SK-N-SH (cell line): ENCODE measurements around the gene CEACAM19. TPM values are rescaled to one million over a fixed set of nuclear protein-coding genes. Genes with fewer than 3 reads are reported as not detected.

ENCODE experiments used
- CTCF ChIA-PET: fragments of 300-600, 350-600 bp; formaldehyde crosslinking; extraction: SDS; loops from one replicate; lab custom pipeline; 2021; lab: Yijun Ruan, JAX
- POLR2A ChIA-PET: fragments of 350-600 bp; sonication (Branson Sonifier 250); formaldehyde crosslinking; extraction: SDS; loops from one replicate; lab custom pipeline; 2020; ENCODE audit warnings: antibody characterized with exemption, inconsistent platforms; lab: Yijun Ruan, JAX
- DNase-seq: peaks from one replicate; pipeline ENCODE4 v3.0.0; 2012
- H2AFZ ChIP-seq: fragments of 200-600 bp; sonication (generic); 2 replicates; pipeline ENCODE4 v1.8.1; 2016; ENCODE audit warnings: antibody characterized with exemption, mild to moderate bottlenecking, low read depth
- H3F3A ChIP-seq: fragments of 200-600 bp; sonication (generic); replicated peaks from 2 replicates; pipeline ENCODE3; 2016; ENCODE audit warnings: antibody characterized with exemption, mild to moderate bottlenecking; ENCODE audit not compliant: insufficient read depth
- H3K27ac ChIP-seq, 2 experiments: fragments of 200-500 bp in 1 of 2; fragments of 200-600 bp in 1 of 2; sonication (Bioruptor generic) in 1 of 2; sonication (generic), shearing (Covaris generic) in 1 of 2; 2 replicates each; pipeline versions ENCODE4 v1.5.1 to v1.6.1; 2014 to 2016; ENCODE audit warnings: low read depth in 2 of 2, inconsistent platforms in 1 of 2, low read length in 1 of 2, mild to moderate bottlenecking in 1 of 2, mixed read lengths in 1 of 2
- H3K27me3 ChIP-seq: fragments of 200-600 bp; sonication (generic), shearing (Covaris generic); 2 replicates; pipeline ENCODE4 v1.6.1; 2016; ENCODE audit warnings: mixed run types; ENCODE audit not compliant: insufficient read depth
- H3K36me3 ChIP-seq, 2 experiments: fragments of 200-500 bp in 1 of 2; fragments of 200-600 bp in 1 of 2; sonication (Bioruptor generic) in 1 of 2; sonication (generic) in 1 of 2; replicated peaks in 1 of 2; 2 replicates each; pipeline versions ENCODE3 to v1.5.1; 2014 to 2016; ENCODE audit warnings: low read length in 1 of 2, mild to moderate bottlenecking in 1 of 2; ENCODE audit not compliant: insufficient read depth in 2 of 2, control insufficient read depth in 1 of 2
- H3K4me1 ChIP-seq, 2 experiments: fragments of 200-500 bp in 1 of 2; fragments of 200-600 bp in 1 of 2; sonication (Bioruptor generic) in 1 of 2; sonication (generic), shearing (Covaris generic) in 1 of 2; 2 replicates each; pipeline versions ENCODE4 v1.5.1 to v1.6.1; 2014 to 2016; ENCODE audit warnings: low read depth in 1 of 2, low read length in 1 of 2, mixed run types in 1 of 2; ENCODE audit not compliant: insufficient read depth in 2 of 2, control insufficient read depth in 1 of 2
- H3K4me2 ChIP-seq: fragments of 200-600 bp; sonication (generic), shearing (Covaris generic); 2 replicates; pipeline ENCODE4 v1.6.1; 2017; ENCODE audit warnings: mixed run types
- H3K4me3 ChIP-seq, 2 experiments: fragments of 200-500 bp in 1 of 2; fragments of 200-600 bp in 1 of 2; sonication (Bioruptor generic) in 1 of 2; sonication (generic), shearing (Covaris generic) in 1 of 2; 2 replicates each; pipeline versions ENCODE4 v1.5.1 to v1.8.1; 2014 to 2016; ENCODE audit warnings: low read depth in 2 of 2, inconsistent platforms in 1 of 2, low read length in 1 of 2, mild to moderate bottlenecking in 1 of 2, mixed read lengths in 1 of 2, moderate library complexity in 1 of 2
- H3K79me2 ChIP-seq: fragments of 200-600 bp; sonication (generic); 2 replicates; pipeline ENCODE4 v1.8.1; 2017; ENCODE audit warnings: mild to moderate bottlenecking; ENCODE audit not compliant: insufficient read depth
- H3K9ac ChIP-seq: fragments of 200-600 bp; sonication (generic); 2 replicates; pipeline ENCODE4 v1.6.1; 2017; ENCODE audit warnings: mixed run types
- H3K9me2 ChIP-seq: fragments of 200-600 bp; sonication (generic); 2 replicates; pipeline ENCODE4 v1.6.1; 2017; ENCODE audit warnings: mixed run types
- H3K9me3 ChIP-seq: fragments of 200-600 bp; sonication (generic); 2 replicates; pipeline ENCODE4 v1.6.1; 2017; ENCODE audit warnings: mixed run types, mild to moderate bottlenecking, moderate library complexity
- H4K20me1 ChIP-seq: fragments of 200-600 bp; sonication (generic); 2 replicates; pipeline ENCODE4 v1.6.1; 2017; ENCODE audit warnings: mild to moderate bottlenecking, mixed run types; ENCODE audit not compliant: insufficient read depth
- EP300 ChIP-seq, 2 experiments: IDR thresholded peaks; 2 replicates each; pipeline versions ENCODE4 v1.4.0 to v1.6.1; 2012; ENCODE audit warnings: borderline replicate concordance in 1 of 2, low read depth in 1 of 2, low read length in 1 of 2
- EZH2phosphoT487 ChIP-seq: fragments of 200-600 bp; sonication (generic); IDR thresholded peaks from 2 replicates; pipeline ENCODE4 v1.6.1; 2017; ENCODE audit warnings: low read depth, mixed run types, mild to moderate bottlenecking, antibody characterized with exemption, moderate library complexity, borderline replicate concordance
- MEF2A ChIP-seq: IDR thresholded peaks from 2 replicates; pipeline ENCODE4 v1.4.0; 2012; ENCODE audit warnings: low read depth, borderline replicate concordance
- NFIC ChIP-seq: IDR thresholded peaks from 2 replicates; pipeline ENCODE4 v1.4.0; 2012; ENCODE audit warnings: borderline replicate concordance
- POLR2AphosphoS5 ChIP-seq: IDR thresholded peaks from 2 replicates; pipeline ENCODE4 v1.6.1; 2012; ENCODE audit warnings: low read depth, low read length
- RXRA ChIP-seq: IDR thresholded peaks from 2 replicates; pipeline ENCODE4 v1.4.0; 2012; ENCODE audit warnings: low read depth, mild to moderate bottlenecking, borderline replicate concordance
- SIN3A ChIP-seq: IDR thresholded peaks from 2 replicates; pipeline ENCODE4 v1.6.1; 2012; ENCODE audit warnings: low read depth, mild to moderate bottlenecking, low read length, moderate library complexity, borderline replicate concordance
- TAF1 ChIP-seq: IDR thresholded peaks from 2 replicates; pipeline ENCODE4 v1.6.1; 2012; ENCODE audit warnings: low read depth, mild to moderate bottlenecking, low read length, moderate library complexity, borderline replicate concordance
- TCF12 ChIP-seq: IDR thresholded peaks from 2 replicates; pipeline ENCODE4 v1.4.0; 2012
- YY1 ChIP-seq: IDR thresholded peaks from 2 replicates; pipeline ENCODE4 v1.4.0; 2012; ENCODE audit warnings: low read depth, mild to moderate bottlenecking
- WGBS: methylation state at CpG from one replicate; pipeline ENCODE4 v1.1.6; 2017; ENCODE audit warnings: low lambda C conversion rate; 5-methylcytosine and 5-hydroxymethylcytosine counted together
- polyA plus RNA-seq, 3 experiments: library from polyadenylated mRNA; depleted of rRNA; stranded (reverse); fragments of >200 nt; gene quantifications; 2 replicates each; pipeline ENCODE4 v1.2.3, GENCODE V29; 2012
- TF ChIP-seq, protein P1 (sequence below): IDR thresholded peaks from 2 replicates; pipeline ENCODE4 v1.6.1; 2012; ENCODE audit warnings: mild to moderate bottlenecking, low read depth, low read length, moderate library complexity
- TF ChIP-seq, protein P2 (sequence below): fragments of 150-350 bp; IDR thresholded peaks from 2 replicates; pipeline ENCODE4 v1.6.1; 2017; ENCODE audit warnings: antibody characterized with exemption, low read length, low read depth, borderline replicate concordance
- TF ChIP-seq, protein P3 (sequence below): fragments of 200-600 bp; sonication (generic); IDR thresholded peaks from 2 replicates; pipeline ENCODE4 v1.6.1; 2017; ENCODE audit warnings: antibody characterized with exemption, mild to moderate bottlenecking, moderate library complexity

CEACAM19 gene
- polyA plus RNA-seq, 1 of the 3 experiments (the other 2 are of a cell fraction), result 2.0 TPM

DNA sequence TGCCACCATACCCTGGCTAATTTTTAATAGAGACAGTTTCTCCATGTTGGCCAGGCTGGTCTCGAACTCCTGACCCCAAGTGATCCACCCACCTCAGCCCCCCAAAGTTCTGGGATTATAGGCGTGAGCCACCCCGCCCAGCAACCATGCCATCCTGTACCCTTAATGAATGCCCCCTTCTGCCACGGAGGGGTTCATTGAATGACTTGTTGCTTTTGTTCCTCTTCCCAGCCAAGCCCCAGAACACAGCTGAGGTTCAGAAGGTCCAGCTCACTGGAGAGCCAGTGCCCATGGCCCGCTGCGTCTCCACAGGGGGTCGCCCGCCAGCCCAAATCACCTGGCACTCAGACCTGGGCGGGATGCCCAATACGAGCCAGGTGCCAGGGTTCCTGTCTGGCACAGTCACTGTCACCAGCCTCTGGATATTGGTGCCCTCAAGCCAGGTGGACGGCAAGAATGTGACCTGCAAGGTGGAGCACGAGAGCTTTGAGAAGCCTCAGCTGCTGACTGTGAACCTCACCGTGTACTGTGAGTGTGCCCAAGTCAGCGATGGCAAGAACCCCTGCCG is 21.6 kb upstream of the CEACAM19 start:
- Histone ChIP-seq H3K4me3 (no peak overlapping the region), H4K20me1 (peaks cover 31% of the 10 kb centered on the region; the same call in 1 of the 2 replicates), H3K27ac (no peak overlapping the region), H3K9ac (no peak overlapping the region), H2AFZ (no peak overlapping the region), H3K9me2 (no peaks in the 10 kb centered on the region), H3K27me3 (no peaks in the 10 kb centered on the region), H3F3A (no peaks in the 10 kb centered on the region), H3K4me2 (no peak overlapping the region), H3K79me2 (peaks cover 76% of the 10 kb centered on the region)
- ChIA-PET POLR2A (no interaction called here), CTCF (interaction anchor here (2.6 kb wide), 1 partner anchor 8 kb away, joined by 16 read pairs; no protein-coding TSS in a partner anchor)
- WGBS, result 92% methylated on average over 13 of the region's 15 CpGs
- TF ChIP-seq EZH2phosphoT487, result no peak
- TF ChIP-seq MEF2A, result no peak
- TF ChIP-seq TCF12, result no peak
- TF ChIP-seq, all 33 proteins: peak for 0
- Histone ChIP-seq H3K36me3 (peaks cover 38 to 47% of the 10 kb centered on the region in 2 experiments), H3K9me3 (no peaks in the 10 kb centered on the region), H3K4me1 (no peaks in the 10 kb centered on the region)
- DNase-seq, result no peak

DNA sequence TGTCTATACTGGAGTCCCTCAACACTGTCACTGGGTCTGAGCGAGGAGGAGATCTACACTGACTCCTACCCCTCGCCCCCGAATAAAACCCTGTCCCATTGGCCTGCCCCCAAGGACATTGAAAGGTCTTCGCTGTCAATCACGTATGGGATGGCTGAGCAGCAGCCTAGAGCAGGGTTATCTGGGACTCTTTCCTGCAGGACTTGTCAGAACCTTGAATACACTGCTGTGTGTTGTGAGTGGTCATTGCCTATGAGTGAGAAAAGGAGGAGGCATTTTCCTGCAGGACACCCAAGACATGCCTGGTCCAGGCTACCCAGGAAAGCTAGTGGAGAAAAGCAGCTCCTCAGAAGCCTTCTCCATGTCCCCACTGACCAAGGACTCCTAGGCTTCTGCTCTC is 17.9 kb upstream of the CEACAM19 start:
- TF ChIP-seq POLR2AphosphoS5 (no peak), SIN3A (no peak), NFIC (no peak), EP300 (IDR thresholded peaks at IDR 0.05; ENCODE audit: borderline replicate concordance in 1 of 2, low read depth in 1 of 2, low read length in 1 of 2) (no peak), EZH2phosphoT487 (no peak), RXRA (no peak), TAF1 (no peak), YY1 (no peak)
- TF ChIP-seq, protein P1, sequence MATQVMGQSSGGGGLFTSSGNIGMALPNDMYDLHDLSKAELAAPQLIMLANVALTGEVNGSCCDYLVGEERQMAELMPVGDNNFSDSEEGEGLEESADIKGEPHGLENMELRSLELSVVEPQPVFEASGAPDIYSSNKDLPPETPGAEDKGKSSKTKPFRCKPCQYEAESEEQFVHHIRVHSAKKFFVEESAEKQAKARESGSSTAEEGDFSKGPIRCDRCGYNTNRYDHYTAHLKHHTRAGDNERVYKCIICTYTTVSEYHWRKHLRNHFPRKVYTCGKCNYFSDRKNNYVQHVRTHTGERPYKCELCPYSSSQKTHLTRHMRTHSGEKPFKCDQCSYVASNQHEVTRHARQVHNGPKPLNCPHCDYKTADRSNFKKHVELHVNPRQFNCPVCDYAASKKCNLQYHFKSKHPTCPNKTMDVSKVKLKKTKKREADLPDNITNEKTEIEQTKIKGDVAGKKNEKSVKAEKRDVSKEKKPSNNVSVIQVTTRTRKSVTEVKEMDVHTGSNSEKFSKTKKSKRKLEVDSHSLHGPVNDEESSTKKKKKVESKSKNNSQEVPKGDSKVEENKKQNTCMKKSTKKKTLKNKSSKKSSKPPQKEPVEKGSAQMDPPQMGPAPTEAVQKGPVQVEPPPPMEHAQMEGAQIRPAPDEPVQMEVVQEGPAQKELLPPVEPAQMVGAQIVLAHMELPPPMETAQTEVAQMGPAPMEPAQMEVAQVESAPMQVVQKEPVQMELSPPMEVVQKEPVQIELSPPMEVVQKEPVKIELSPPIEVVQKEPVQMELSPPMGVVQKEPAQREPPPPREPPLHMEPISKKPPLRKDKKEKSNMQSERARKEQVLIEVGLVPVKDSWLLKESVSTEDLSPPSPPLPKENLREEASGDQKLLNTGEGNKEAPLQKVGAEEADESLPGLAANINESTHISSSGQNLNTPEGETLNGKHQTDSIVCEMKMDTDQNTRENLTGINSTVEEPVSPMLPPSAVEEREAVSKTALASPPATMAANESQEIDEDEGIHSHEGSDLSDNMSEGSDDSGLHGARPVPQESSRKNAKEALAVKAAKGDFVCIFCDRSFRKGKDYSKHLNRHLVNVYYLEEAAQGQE, result no peak
- TF ChIP-seq, protein P2, sequence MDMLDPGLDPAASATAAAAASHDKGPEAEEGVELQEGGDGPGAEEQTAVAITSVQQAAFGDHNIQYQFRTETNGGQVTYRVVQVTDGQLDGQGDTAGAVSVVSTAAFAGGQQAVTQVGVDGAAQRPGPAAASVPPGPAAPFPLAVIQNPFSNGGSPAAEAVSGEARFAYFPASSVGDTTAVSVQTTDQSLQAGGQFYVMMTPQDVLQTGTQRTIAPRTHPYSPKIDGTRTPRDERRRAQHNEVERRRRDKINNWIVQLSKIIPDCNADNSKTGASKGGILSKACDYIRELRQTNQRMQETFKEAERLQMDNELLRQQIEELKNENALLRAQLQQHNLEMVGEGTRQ, result no peak
- TF ChIP-seq, protein P3, sequence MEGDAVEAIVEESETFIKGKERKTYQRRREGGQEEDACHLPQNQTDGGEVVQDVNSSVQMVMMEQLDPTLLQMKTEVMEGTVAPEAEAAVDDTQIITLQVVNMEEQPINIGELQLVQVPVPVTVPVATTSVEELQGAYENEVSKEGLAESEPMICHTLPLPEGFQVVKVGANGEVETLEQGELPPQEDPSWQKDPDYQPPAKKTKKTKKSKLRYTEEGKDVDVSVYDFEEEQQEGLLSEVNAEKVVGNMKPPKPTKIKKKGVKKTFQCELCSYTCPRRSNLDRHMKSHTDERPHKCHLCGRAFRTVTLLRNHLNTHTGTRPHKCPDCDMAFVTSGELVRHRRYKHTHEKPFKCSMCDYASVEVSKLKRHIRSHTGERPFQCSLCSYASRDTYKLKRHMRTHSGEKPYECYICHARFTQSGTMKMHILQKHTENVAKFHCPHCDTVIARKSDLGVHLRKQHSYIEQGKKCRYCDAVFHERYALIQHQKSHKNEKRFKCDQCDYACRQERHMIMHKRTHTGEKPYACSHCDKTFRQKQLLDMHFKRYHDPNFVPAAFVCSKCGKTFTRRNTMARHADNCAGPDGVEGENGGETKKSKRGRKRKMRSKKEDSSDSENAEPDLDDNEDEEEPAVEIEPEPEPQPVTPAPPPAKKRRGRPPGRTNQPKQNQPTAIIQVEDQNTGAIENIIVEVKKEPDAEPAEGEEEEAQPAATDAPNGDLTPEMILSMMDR, result no peak
- Histone ChIP-seq H4K20me1 (peaks cover 12% of the 10 kb centered on the region; the same call in 1 of the 2 replicates), H2AFZ (no peak overlapping the region), H3K9me3 (no peaks in the 10 kb centered on the region), H3K4me1 (no peaks in the 10 kb centered on the region), H3K4me2 (no peak overlapping the region), H3F3A (peaks cover 13% of the 10 kb centered on the region), H3K4me3 (no peak overlapping the region), H3K27ac (no peak overlapping the region), H3K36me3 (peaks cover 48 to 58% of the 10 kb centered on the region in 2 experiments), H3K79me2 (peaks cover 47% of the 10 kb centered on the region; the same call in 1 of the 2 replicates), H3K9ac (no peak overlapping the region), H3K27me3 (no peaks in the 10 kb centered on the region), H3K9me2 (no peaks in the 10 kb centered on the region)
- WGBS, result 95% methylated on average over 5 of the region's 5 CpGs
- CTCF ChIA-PET, result interaction anchor here (1.1 to 12.3 kb wide), 2 partner anchors 82 to 118 kb away, joined by 4 to 148 read pairs; no protein-coding TSS in a partner anchor
- DNase-seq, result no peak
- POLR2A ChIA-PET, result no interaction called here
